GM21528 (cell line): Measurements from ENCODE around the gene ADCY5.

ENCODE experiments used
- ATAC-seq: cut with Tn5 transposase; IDR thresholded peaks from one replicate; pipeline ENCODE4 v1.9.1; 2021; ENCODE audit warnings: mild to moderate bottlenecking, moderate library complexity; ENCODE audit not compliant: unreplicated experiment, low FRiP score

Gene ADCY5

GRCh38 chr3:123373474-123373987 lies 75.4 kb downstream of the ADCY5 start:
- ATAC-seq: no peak

- no peak for ATAC-seq
Observed at GRCh38 chr3:123372686-123373473, 76.0 kb downstream of the ADCY5 start.

GRCh38 chr3:123371859-123372685 lies 76.8 kb downstream of the ADCY5 start:
- ATAC-seq: no peak

GRCh38 chr3:123371426-123371825 lies 77.5 kb downstream of the ADCY5 start:
- no peak for ATAC-seq

- no peak for ATAC-seq
Observed at GRCh38 chr3:123370819-123371218, 78.1 kb downstream of the ADCY5 start.

- no peak for ATAC-seq
Observed at GRCh38 chr3:123369085-123369484, 79.8 kb downstream of the ADCY5 start.

- no peak for ATAC-seq
Observed at GRCh38 chr3:123367467-123368154, 81.3 kb downstream of the ADCY5 start.

GRCh38 chr3:123365450-123366143 lies 83.3 kb downstream of the ADCY5 start:
- no peak for ATAC-seq

- no peak for ATAC-seq
Observed at GRCh38 chr3:123361071-123361470, 87.8 kb downstream of the ADCY5 start.

- no peak for ATAC-seq
Observed at GRCh38 chr3:123357275-123357674, 91.6 kb downstream of the ADCY5 start.

GRCh38 chr3:123353850-123354233 lies 95.0 kb downstream of the ADCY5 start:
- no peak for ATAC-seq

GRCh38 chr3:123353227-123353849 lies 95.6 kb downstream of the ADCY5 start:
- ATAC-seq: no peak

- no peak for ATAC-seq
Observed at GRCh38 chr3:123352134-123352554, 96.7 kb downstream of the ADCY5 start.

GRCh38 chr3:123351501-123351900 lies 97.4 kb downstream of the ADCY5 start:
- no peak for ATAC-seq

GRCh38 chr3:123350971-123351370 lies 97.9 kb downstream of the ADCY5 start:
- ATAC-seq: no peak

- ATAC-seq: no peak
Observed at GRCh38 chr3:123349566-123350435, 99.1 kb downstream of the ADCY5 start.

GRCh38 chr3:123349201-123349535 lies 99.7 kb downstream of the ADCY5 start:
- no peak for ATAC-seq

GRCh38 chr3:123348471-123349200 lies 100.3 kb downstream of the ADCY5 start:
- ATAC-seq: no peak
